Left lobe of liver (tissue), 2 donors: ENCODE measurements around the gene FAM47E. TPM values are rescaled to one million over a fixed set of nuclear protein-coding genes. Genes with fewer than 3 reads are reported as not detected.

Experiments
- ATAC-seq: fragments of 200-7000 bp; cut with Tn5 transposase; one replicate; pipeline ENCODE4 v1.9.1; 2020; ENCODE audit warnings: mild to moderate bottlenecking, moderate library complexity
- DNase-seq: peaks from one replicate; pipeline ENCODE4 v3.0.0-alpha.2; 2020; ENCODE audit warnings: low spot score
- total RNA-seq: library from RNA; stranded (reverse); gene quantifications from one replicate; pipeline ENCODE4 v1.2.1, GENCODE V29; 2021
- donor health status: DM: no; HTN: no; CAD: no; lungs with moderate emphysema.
- donor health status: DM: no; HTN: yes; CAD: no.

FAM47E gene
- total RNA-seq, 1 donor from 2014 or later: 3.3 TPM

GRCh38 chr4:76296286-76296820, 44.8 kb downstream of the FAM47E start:
- ATAC-seq (no peak), DNase-seq (no peak)

- DNase-seq: no peak
- no peak for ATAC-seq
Measured at GRCh38 chr4:76298227-76298626, 46.7 kb downstream of the FAM47E start.

GRCh38 chr4:76300012-76300411, 48.5 kb downstream of the FAM47E start:
- DNase-seq (no peak), ATAC-seq (peak; percentile 18)

GRCh38 chr4:76301068-76301774, 49.7 kb downstream of the FAM47E start:
- ATAC-seq: peak; percentile 8
- no peak for DNase-seq

GRCh38 chr4:76301775-76302162, 50.2 kb downstream of the FAM47E start:
- no peak for ATAC-seq
- DNase-seq: no peak

GRCh38 chr4:76302826-76303438, 51.4 kb downstream of the FAM47E start:
- ATAC-seq: no peak
- no peak for DNase-seq

GRCh38 chr4:76305033-76305687, 53.6 kb downstream of the FAM47E start:
- ATAC-seq (no peak), DNase-seq (no peak)

GRCh38 chr4:76305971-76306881, 54.7 kb downstream of the FAM47E start, which contains the start of gene STBD1:
Gene STBD1, plus strand, starts transcription at chr4:76306733. Its CDS starts 37 bp downstream, at chr4:76306770.
- peak; percentile 73 for ATAC-seq

GRCh38 chr4:76306882-76307659, 55.5 kb downstream of the FAM47E start:
- DNase-seq (peak; percentile 80), ATAC-seq (peak; percentile 33)

More at GRCh38 chr4:76305971-76306881, 54.7 kb downstream of the FAM47E start, which contains the start of gene STBD1:
- peak; percentile 95 for DNase-seq

- ATAC-seq: peak; percentile 0
- DNase-seq: peak; percentile 89
Measured at GRCh38 chr4:76307660-76308014, 56.1 kb downstream of the FAM47E start.

- DNase-seq (peak; percentile 95), ATAC-seq (peak; percentile 46)
Measured at GRCh38 chr4:76308548-76308947, 57.0 kb downstream of the FAM47E start.

GRCh38 chr4:76309939-76310550, 58.5 kb downstream of the FAM47E start:
- peak; percentile 62 for DNase-seq

GRCh38 chr4:76310683-76311082, 59.2 kb downstream of the FAM47E start:
- DNase-seq: peak; percentile 62
- ATAC-seq: peak; percentile 2

More at GRCh38 chr4:76309939-76310550, 58.5 kb downstream of the FAM47E start:
- peak; percentile 12 for ATAC-seq

GRCh38 chr4:76311896-76312331, 60.4 kb downstream of the FAM47E start:
- DNase-seq (peak; percentile 80), ATAC-seq (peak; percentile 52)

GRCh38 chr4:76312457-76312856, 60.9 kb downstream of the FAM47E start:
- no peak for DNase-seq
- no peak for ATAC-seq

- no peak for ATAC-seq
- no peak for DNase-seq
Measured at GRCh38 chr4:76313547-76313946, 62.0 kb downstream of the FAM47E start.

GRCh38 chr4:76315267-76315918, 63.9 kb downstream of the FAM47E start:
- ATAC-seq: peak; percentile 33
- no peak for DNase-seq

GRCh38 chr4:76316131-76316530, 64.6 kb downstream of the FAM47E start:
- no peak for ATAC-seq
- DNase-seq: no peak

GRCh38 chr4:76322236-76322635, 70.7 kb downstream of the FAM47E start:
- no peak for DNase-seq
- ATAC-seq: no peak
